ENCODE results near the gene KIAA1328. TPM values are rescaled to one million over a fixed set of nuclear protein-coding genes. Genes with fewer than 3 reads are reported as not detected.

Gene KIAA1328
- total and polyA plus RNA-seq, 2 experiments from 2014 or later, result 3.5 to 3.9 TPM

- no peaks in the 10 kb centered on the region for H3F3A ChIP-seq (ENCODE audit: insufficient read depth)
- 91 to 93% methylated on average over 3 of the region's 3 CpGs for WGBS, 2 experiments (ENCODE audit: low coverage in 1 of 2, low lambda C conversion rate in 2 of 2, missing lambda C conversion rate in 2 of 2)
- no peaks in the 10 kb centered on the region for H3K9me3 ChIP-seq (ENCODE audit: low read depth)
- in situ Hi-C loops (cut with MboI), result no loop called here
- no peaks in the 10 kb centered on the region for H3K36me3 ChIP-seq (ENCODE audit: low read depth)
- no peak for DNase-seq
- H4K20me1 ChIP-seq (ENCODE audit: insufficient read depth), result no peaks in the 10 kb centered on the region
- H3K4me1 ChIP-seq (ENCODE audit: insufficient read depth), result no peaks in the 10 kb centered on the region
- no peak overlapping the region for H3K27ac ChIP-seq
- H3K27me3 ChIP-seq (replicated peaks; ENCODE audit: insufficient read depth), result no peaks in the 10 kb centered on the region
- no peak overlapping the region for H3K9ac ChIP-seq
- no peaks in the 10 kb centered on the region for H3K9me2 ChIP-seq (ENCODE audit: insufficient read depth)
- H2AFZ ChIP-seq, result no peak overlapping the region
- TF ChIP-seq EZH2phosphoT487 (IDR thresholded peaks at IDR 0.05; ENCODE audit: insufficient read depth, low read depth) (no peak), EZH2 (IDR thresholded peaks at IDR 0.05; ENCODE audit: insufficient read depth, poor library complexity, severe bottlenecking) (no peak)
- H3K4me3 ChIP-seq, result no peak overlapping the region
- H3K79me2 ChIP-seq (ENCODE audit: insufficient read depth), result no peaks in the 10 kb centered on the region
- H3K4me2 ChIP-seq (ENCODE audit: unreplicated experiment), result no peak overlapping the region
These were observed 235.3 kb downstream of the KIAA1328 start for GRCh38 chr18:37064187-37064586.

DNA sequence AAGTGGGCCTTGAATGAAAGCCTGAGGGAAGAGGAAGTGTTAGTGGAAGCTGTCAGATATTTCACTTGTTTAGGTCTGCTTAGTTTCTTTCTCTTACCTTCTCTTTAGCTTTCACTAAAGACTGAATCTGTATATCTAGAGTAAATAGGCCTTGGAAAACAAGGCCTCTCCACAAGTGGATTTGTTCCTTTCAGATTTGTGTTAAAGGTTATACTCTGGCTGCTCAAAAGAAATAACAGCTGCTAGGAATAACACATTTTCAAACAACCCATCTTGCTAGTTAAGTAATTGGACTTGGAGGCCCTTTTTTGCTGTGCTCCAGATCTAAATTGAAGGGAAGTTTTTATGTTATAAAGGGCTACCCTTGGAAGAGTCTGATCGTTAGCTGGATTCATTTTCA is 236.3 kb downstream of the KIAA1328 start:
- in situ Hi-C loops (cut with MboI), result no loop called here
- no peak overlapping the region for H3K9ac ChIP-seq

GRCh38 chr18:37084912-37085311 is 256.0 kb downstream of the KIAA1328 start:
- H3F3A ChIP-seq (ENCODE audit: insufficient read depth), result no peaks in the 10 kb centered on the region
- WGBS, 2 experiments (ENCODE audit: low coverage in 1 of 2, low lambda C conversion rate in 2 of 2, missing lambda C conversion rate in 2 of 2), result 79 to 84% methylated on average over 5 to 6 of the region's 6 CpGs
- no peaks in the 10 kb centered on the region for H3K36me3 ChIP-seq (ENCODE audit: low read depth)
- H3K9ac ChIP-seq, result no peak overlapping the region
- no peaks in the 10 kb centered on the region for H3K9me2 ChIP-seq (ENCODE audit: insufficient read depth)
- H3K9me3 ChIP-seq (ENCODE audit: low read depth), result no peaks in the 10 kb centered on the region
- H3K4me3 ChIP-seq, result no peak overlapping the region
- no peak overlapping the region for H3K27ac ChIP-seq
- no peaks in the 10 kb centered on the region for H4K20me1 ChIP-seq (ENCODE audit: insufficient read depth)
- no peaks in the 10 kb centered on the region for H3K27me3 ChIP-seq (replicated peaks; ENCODE audit: insufficient read depth)
- no peak overlapping the region for H3K4me2 ChIP-seq (ENCODE audit: unreplicated experiment)
- H2AFZ ChIP-seq, result no peak overlapping the region
- in situ Hi-C loops (cut with MboI), result no loop called here
- TF ChIP-seq EZH2 (IDR thresholded peaks at IDR 0.05; ENCODE audit: insufficient read depth, poor library complexity, severe bottlenecking) (no peak), EZH2phosphoT487 (IDR thresholded peaks at IDR 0.05; ENCODE audit: insufficient read depth, low read depth) (no peak)
- H3K4me1 ChIP-seq (ENCODE audit: insufficient read depth), result no peaks in the 10 kb centered on the region
- no peaks in the 10 kb centered on the region for H3K79me2 ChIP-seq (ENCODE audit: insufficient read depth)
- DNase-seq, result no peak

More for the DNA sequence above, 236.3 kb downstream of the KIAA1328 start:
- H3K9me2 ChIP-seq (ENCODE audit: insufficient read depth), result no peaks in the 10 kb centered on the region
- no peak overlapping the region for H3K4me3 ChIP-seq
- no peaks in the 10 kb centered on the region for H3K9me3 ChIP-seq (ENCODE audit: low read depth)
- no peaks in the 10 kb centered on the region for H3F3A ChIP-seq (ENCODE audit: insufficient read depth)
- H4K20me1 ChIP-seq (ENCODE audit: insufficient read depth), result no peaks in the 10 kb centered on the region
- TF ChIP-seq EZH2phosphoT487 (IDR thresholded peaks at IDR 0.05; ENCODE audit: insufficient read depth, low read depth) (no peak), EZH2 (IDR thresholded peaks at IDR 0.05; ENCODE audit: insufficient read depth, poor library complexity, severe bottlenecking) (no peak)
- H3K4me1 ChIP-seq (ENCODE audit: insufficient read depth), result no peaks in the 10 kb centered on the region
- H3K27ac ChIP-seq, result no peak overlapping the region
- 83 to 97% methylated on average over 1 of the region's 1 CpG for WGBS, 2 experiments (ENCODE audit: low coverage in 1 of 2, low lambda C conversion rate in 2 of 2, missing lambda C conversion rate in 2 of 2)
- no peak overlapping the region for H3K4me2 ChIP-seq (ENCODE audit: unreplicated experiment)
- no peaks in the 10 kb centered on the region for H3K79me2 ChIP-seq (ENCODE audit: insufficient read depth)
- no peaks in the 10 kb centered on the region for H3K27me3 ChIP-seq (replicated peaks; ENCODE audit: insufficient read depth)
- H2AFZ ChIP-seq, result no peak overlapping the region
- DNase-seq, result no peak
- H3K36me3 ChIP-seq (ENCODE audit: low read depth), result no peaks in the 10 kb centered on the region

- no peak overlapping the region for H3K27ac ChIP-seq
- H3K27me3 ChIP-seq (replicated peaks; ENCODE audit: insufficient read depth), result no peaks in the 10 kb centered on the region
- TF ChIP-seq EZH2phosphoT487 (IDR thresholded peaks at IDR 0.05; ENCODE audit: insufficient read depth, low read depth) (no peak), EZH2 (IDR thresholded peaks at IDR 0.05; ENCODE audit: insufficient read depth, poor library complexity, severe bottlenecking) (no peak)
- no peaks in the 10 kb centered on the region for H3F3A ChIP-seq (ENCODE audit: insufficient read depth)
- H3K9ac ChIP-seq, result no peak overlapping the region
- WGBS, 2 experiments (ENCODE audit: low coverage in 1 of 2, low lambda C conversion rate in 2 of 2, missing lambda C conversion rate in 2 of 2), result 94 to 97% methylated on average over 2 of the region's 2 CpGs
- H3K79me2 ChIP-seq (ENCODE audit: insufficient read depth), result no peaks in the 10 kb centered on the region
- no peak overlapping the region for H2AFZ ChIP-seq
- no peaks in the 10 kb centered on the region for H3K9me3 ChIP-seq (ENCODE audit: low read depth)
- no peaks in the 10 kb centered on the region for H3K9me2 ChIP-seq (ENCODE audit: insufficient read depth)
- DNase-seq, result no peak
- no peak overlapping the region for H3K4me2 ChIP-seq (ENCODE audit: unreplicated experiment)
- in situ Hi-C loops (cut with MboI), result no loop called here
- no peaks in the 10 kb centered on the region for H3K4me1 ChIP-seq (ENCODE audit: insufficient read depth)
- no peaks in the 10 kb centered on the region for H4K20me1 ChIP-seq (ENCODE audit: insufficient read depth)
- no peak overlapping the region for H3K4me3 ChIP-seq
- H3K36me3 ChIP-seq (ENCODE audit: low read depth), result no peaks in the 10 kb centered on the region
These were observed 256.4 kb downstream of the KIAA1328 start for GRCh38 chr18:37085362-37085761.
